ENCODE measurements around the gene TTC39A. TPM values are rescaled to one million over a fixed set of nuclear protein-coding genes. Genes with fewer than 3 reads are reported as not detected.

Gene TTC39A
- polyA plus RNA-seq, 2 of the 4 experiments (the other 2 are of a cell fraction): 1.4 to 6.2 TPM

GRCh38 chr1:51351907-51352306 lies 21.5 kb upstream of the TTC39A start:
- WGBS (ENCODE audit: missing lambda C conversion rate): 79% methylated on average over 1 of the region's 1 CpG
- no peak for FAIRE-seq
- Histone ChIP-seq H3K4me1 (no peaks in the 10 kb centered on the region), H3K27ac (no peak overlapping the region), H3K9me3 (no peaks in the 10 kb centered on the region), H3K4me2 (no peak overlapping the region), H3K4me3 (no peak overlapping the region)
- DNase-seq (ENCODE audit: low read depth in 1 of 2, low spot score in 1 of 2): no peak
- ChIA-PET POLR2A (no interaction called here), CTCF (no interaction called here)
- TF ChIP-seq RARB (CRISPR knock-in tag; IDR thresholded peaks at IDR 0.05) (no peak), MAFK (IDR thresholded peaks at IDR 0.05; ENCODE audit: partially characterized antibody) (no peak), NFE2L2 (conservative IDR thresholded peaks at IDR 0.05; ENCODE audit: low read length) (no peak), ESRRA (IDR thresholded peaks at IDR 0.05; ENCODE audit: borderline replicate concordance, low read length) (no peak), RNF2 (IDR thresholded peaks at IDR 0.05; ENCODE audit: borderline replicate concordance, low read depth) (no peak), JUN (IDR thresholded peaks at IDR 0.05) (no peak)
- no peak for ATAC-seq

- ChIA-PET CTCF (no interaction called here), POLR2A (no interaction called here)
- H3K27ac ChIP-seq: no peak overlapping the region
- no peaks in the 10 kb centered on the region for H3K9me3 ChIP-seq
- FAIRE-seq (no peak), ATAC-seq (no peak), DNase-seq (ENCODE audit: low read depth in 1 of 2, low spot score in 1 of 2) (no peak)
- H3K4me1 ChIP-seq: no peaks in the 10 kb centered on the region
- no peak overlapping the region for H3K4me3 ChIP-seq
- no peak overlapping the region for H3K4me2 ChIP-seq
- TF ChIP-seq CEBPB (IDR thresholded peaks at IDR 0.05): no peak
- 98% methylated on average over 3 of the region's 3 CpGs for WGBS (ENCODE audit: missing lambda C conversion rate)
Observed at GRCh38 chr1:51349862-51350261, 19.5 kb upstream of the TTC39A start.

- no peak for FAIRE-seq
- Histone ChIP-seq H3K4me3 (no peak overlapping the region), H3K9me3 (no peaks in the 10 kb centered on the region), H3K4me1 (no peaks in the 10 kb centered on the region), H3K4me2 (no peak overlapping the region), H3K27ac (no peak overlapping the region)
- no peak for TF ChIP-seq FOSL2 (IDR thresholded peaks at IDR 0.05)
- TF ChIP-seq FOSL2 (CRISPR knock-in tag; IDR thresholded peaks at IDR 0.05): no peak
- TF ChIP-seq SREBF2 (IDR thresholded peaks at IDR 0.05): no peak
- no peak for TF ChIP-seq JUNB (IDR thresholded peaks at IDR 0.05)
- no peak for TF ChIP-seq MAX (IDR thresholded peaks at IDR 0.05)
- TF ChIP-seq ESRRA (IDR thresholded peaks at IDR 0.05; ENCODE audit: borderline replicate concordance, low read length): no peak
- TF ChIP-seq HDAC2 (IDR thresholded peaks at IDR 0.05): no peak
- TF ChIP-seq CHD2 (IDR thresholded peaks at IDR 0.05; ENCODE audit: low read length, partially characterized antibody): no peak
- TF ChIP-seq FOXS1 (CRISPR knock-in tag; IDR thresholded peaks at IDR 0.05): no peak
- no peak for TF ChIP-seq ATOH8 (CRISPR knock-in tag; IDR thresholded peaks at IDR 0.05; ENCODE audit: low read depth)
- TF ChIP-seq SMC3 (IDR thresholded peaks at IDR 0.05): no peak
- no peak for TF ChIP-seq ELK1 (IDR thresholded peaks at IDR 0.05; ENCODE audit: low read depth, low read length)
- TF ChIP-seq FOSB (CRISPR knock-in tag; IDR thresholded peaks at IDR 0.05): no peak
- TF ChIP-seq POLR2AphosphoS2 (conservative IDR thresholded peaks at IDR 0.05; ENCODE audit: low read length): no peak
- no peak for TF ChIP-seq CEBPB (IDR thresholded peaks at IDR 0.05)
- TF ChIP-seq ZNF302 (CRISPR knock-in tag; IDR thresholded peaks at IDR 0.05): no peak
- no peak for TF ChIP-seq RNF2 (IDR thresholded peaks at IDR 0.05; ENCODE audit: borderline replicate concordance, low read depth)
- ChIA-PET CTCF (no interaction called here), POLR2A (no interaction called here)
- DNase-seq (ENCODE audit: low read depth in 1 of 2, low spot score in 1 of 2): no peak
- ATAC-seq: no peak
Observed at GRCh38 chr1:51348147-51348527, 17.8 kb upstream of the TTC39A start.
